Body of pancreas (tissue), 4 donors: ENCODE data around the gene ELOA. TPM values are rescaled to one million over a fixed set of nuclear protein-coding genes. Genes with fewer than 3 reads are reported as not detected.

Experiments used
- ATAC-seq: fragments of 150-250 bp; one replicate; pipeline ENCODE4 v1.9.1; 2016
- DNase-seq, 4 donors: peaks; one replicate each; pipeline ENCODE4 v3.0.0-alpha.2; 2019
- H3K27ac ChIP-seq, 4 donors: fragments of 200-600 bp; sonication (generic); 1 replicate in 3 of 4; 2 replicates in 1 of 4; pipeline versions ENCODE4 v1.5.1 to v1.6.1; 2016 to 2019; ENCODE audit warnings: mild to moderate bottlenecking in 1 of 4, mixed read lengths in 1 of 4, moderate library complexity in 1 of 4
- H3K27me3 ChIP-seq, 2 donors: fragments of 200-600 bp; sonication (generic); one replicate each; pipeline ENCODE4 v1.6.0; 2016; ENCODE audit warnings: mild to moderate bottlenecking in 1 of 2
- H3K36me3 ChIP-seq, 2 donors: fragments of 200-600 bp; sonication (generic); replicated peaks in 1 of 2; 2 replicates each; pipeline ENCODE4 v1.5.1; 2016; ENCODE audit warnings: low read depth in 2 of 2; ENCODE audit not compliant: insufficient read depth in 1 of 2
- H3K4me1 ChIP-seq: fragments of 200-600 bp; sonication (generic); one replicate; pipeline ENCODE4 v1.6.0; 2016
- H3K4me3 ChIP-seq, 2 donors: fragments of 200-600 bp; sonication (generic); 1 replicate in 1 of 2; 2 replicates in 1 of 2; pipeline ENCODE4 v1.5.1; 2016 to 2019
- H3K9me3 ChIP-seq, 3 donors: fragments of 200-600 bp; sonication (generic); 1 replicate in 2 of 3; 2 replicates in 1 of 3; pipeline ENCODE4 v1.5.1; 2016
- CTCF ChIP-seq, 7 experiments: fragments of 450-650 bp in 4 of 7; fragments of 200-600 bp in 3 of 7; sonication (generic) in 3 of 7; IDR thresholded peaks; one replicate each; pipeline ENCODE4 v1.5.1; 2016 to 2019; ENCODE audit warnings: antibody characterized with exemption in 7 of 7
- POLR2A ChIP-seq, 3 donors: fragments of 450-650 bp; IDR thresholded peaks; one replicate each; pipeline ENCODE4 v1.6.1; 2016; ENCODE audit warnings: antibody characterized with exemption in 3 of 3, mild to moderate bottlenecking in 2 of 3
- WGBS, 2 donors: methylation state at CpG; one replicate each; pipeline ENCODE4 v1.1.5; 2017; 5-methylcytosine and 5-hydroxymethylcytosine counted together
- intact Hi-C: fragments of 100-400 bp; cut with DNase I; formaldehyde crosslinking; loops from one replicate; pipeline ENCODE4 v1.15.1; 2023
- total RNA-seq, 2 donors: library from RNA; depleted of rRNA; stranded (reverse); fragments of >200 nt; gene quantifications; one replicate each; pipeline ENCODE4 v1.1.0, GENCODE V29; 2016

Gene ELOA
- total RNA-seq, 2 donors from 2014 or later, result 22.6 to 28.0 TPM

DNA sequence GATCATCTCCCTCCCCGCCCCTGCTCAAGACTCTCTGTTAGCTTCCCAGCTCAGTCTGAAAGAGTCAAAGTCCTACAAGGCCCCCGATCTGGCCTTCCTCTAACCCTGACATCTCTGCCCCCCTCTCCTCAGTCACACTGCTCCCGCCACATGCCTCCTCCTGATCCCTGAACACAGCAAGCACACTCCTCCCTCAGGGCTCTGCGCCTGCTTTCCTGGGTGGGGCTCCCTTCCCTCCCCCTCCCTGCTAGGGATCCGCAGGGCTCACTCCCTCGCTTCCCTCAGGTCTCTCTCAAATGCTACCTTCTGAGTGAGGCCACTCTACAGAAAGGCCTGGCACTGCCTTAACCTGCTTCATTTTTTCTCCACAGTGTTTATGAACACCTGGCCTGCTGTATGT, 63.0 kb downstream of the ELOA start:
- no peak overlapping the region for H3K27ac ChIP-seq
- intact Hi-C loops, result no loop called here
- peaks cover 23% of the 10 kb centered on the region for H3K4me1 ChIP-seq
- 83 to 91% methylated on average over 6 of the region's 6 CpGs for WGBS, 2 donors
- TF ChIP-seq CTCF (IDR thresholded peaks at IDR 0.05) (no peak), POLR2A (IDR thresholded peaks at IDR 0.05) (no peak)
- H3K4me3 ChIP-seq, result no peak overlapping the region
- H3K36me3 ChIP-seq, result no peaks in the 10 kb centered on the region
- DNase-seq (no peak), ATAC-seq (no peak)
- no peaks in the 10 kb centered on the region for H3K9me3 ChIP-seq
- H3K27me3 ChIP-seq, result no peaks in the 10 kb centered on the region

GRCh38 chr1:23807453-23807852, 64.2 kb downstream of the ELOA start:
- WGBS, 2 donors, result 72 to 74% methylated on average over 3 of the region's 3 CpGs
- Histone ChIP-seq H3K4me3 (no peak overlapping the region), H3K27ac (no peak overlapping the region), H3K27me3 (no peaks in the 10 kb centered on the region), H3K36me3 (no peaks in the 10 kb centered on the region), H3K9me3 (no peaks in the 10 kb centered on the region), H3K4me1 (peaks cover 15% of the 10 kb centered on the region)
- TF ChIP-seq CTCF (IDR thresholded peaks at IDR 0.05) (no peak), POLR2A (IDR thresholded peaks at IDR 0.05) (no peak)
- no peak for ATAC-seq
- intact Hi-C loops, result no loop called here
- no peak for DNase-seq

- no peaks in the 10 kb centered on the region for H3K27me3 ChIP-seq
- peak overlapping the region; percentile 4 to 66 (median 9) for H3K27ac ChIP-seq
- peaks cover 0 to 5% of the 10 kb centered on the region in 2 donors for H3K36me3 ChIP-seq
- no peak overlapping the region for H3K4me3 ChIP-seq
- H3K4me1 ChIP-seq, result peaks cover 15% of the 10 kb centered on the region
- peak; percentile 83 to 85 (median 84) for DNase-seq
- ATAC-seq, result peak; percentile 88
- TF ChIP-seq CTCF (IDR thresholded peaks at IDR 0.05), result peak; percentile 73 to 94 (median 86)
- TF ChIP-seq POLR2A (IDR thresholded peaks at IDR 0.05), result no peak
- intact Hi-C loops, result no loop called here
- WGBS, 2 donors, result 15 to 23% methylated on average over 6 of the region's 6 CpGs
- H3K9me3 ChIP-seq, result no peaks in the 10 kb centered on the region
Observed at GRCh38 chr1:23809751-23810171, 66.5 kb downstream of the ELOA start.

DNA sequence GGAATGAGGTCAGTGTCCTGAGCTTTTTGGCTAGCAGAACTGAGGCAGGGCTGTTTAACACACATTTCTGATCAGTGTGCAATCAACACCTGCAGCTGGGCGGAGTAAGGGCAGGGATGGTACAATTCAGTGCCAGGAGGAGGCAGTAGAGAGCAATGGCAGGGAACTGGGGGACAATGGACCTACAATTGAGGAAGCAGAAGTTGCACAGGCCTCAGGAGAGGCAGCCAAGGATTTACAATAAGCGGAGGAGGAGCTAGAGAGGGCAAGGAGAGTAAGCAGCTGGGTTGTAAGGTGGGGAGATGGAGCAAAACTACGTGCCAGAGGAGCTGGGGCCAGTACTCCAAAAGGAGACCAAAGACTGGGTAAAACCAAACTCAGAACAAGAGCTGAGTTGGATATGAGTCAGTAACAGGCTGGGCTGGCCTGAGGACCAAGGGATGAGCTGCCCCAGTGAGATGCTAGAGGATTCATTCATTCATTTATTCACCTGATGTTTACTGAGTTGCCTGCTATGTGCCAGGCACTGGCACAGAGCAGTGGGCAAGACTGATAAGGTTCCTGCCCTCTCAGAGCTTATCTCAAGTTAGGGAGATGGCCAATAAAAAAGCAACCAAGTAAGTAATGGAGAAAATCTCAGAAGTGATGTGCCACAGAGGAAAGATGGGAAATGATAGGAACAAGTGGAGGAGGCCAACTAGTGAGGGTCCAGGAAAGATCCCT, 67.7 kb downstream of the ELOA start:
- H3K27ac ChIP-seq, result peak overlapping the region in 1 of 4 donors; percentile 9
- peaks cover 15% of the 10 kb centered on the region for H3K4me1 ChIP-seq
- DNase-seq, result peak in 3 of 4 donors; percentile 48 to 63 (median 54)
- TF ChIP-seq POLR2A (IDR thresholded peaks at IDR 0.05) (no peak), CTCF (IDR thresholded peaks at IDR 0.05) (peak; percentile 32 to 78 (median 50))
- intact Hi-C loops, result no loop called here
- no peaks in the 10 kb centered on the region for H3K27me3 ChIP-seq
- ATAC-seq, result peak; percentile 51
- no peaks in the 10 kb centered on the region for H3K9me3 ChIP-seq
- peaks cover 4 to 5% of the 10 kb centered on the region in 2 donors for H3K36me3 ChIP-seq
- 34 to 66% methylated on average over 3 of the region's 3 CpGs for WGBS, 2 donors
- no peak overlapping the region for H3K4me3 ChIP-seq

Other genes starting within 250 kb of the ELOA start
- gene E2F2, start 212.2 kb upstream of the ELOA start, total RNA-seq, result under 1 TPM in 1 of 2 donors, not detected in 1; under 0.01 TPM
- 100 to 1,000 TPM in 1 of 2 donors, 10 to 100 TPM in 1; 65.9 to 118 TPM for gene ID3, start 184.0 kb upstream of the ELOA start, total RNA-seq
- gene RPL11, start 51.7 kb upstream of the ELOA start, total RNA-seq, result 100 to 1,000 TPM; 553 to 720 TPM
- gene PITHD1, start 34.9 kb downstream of the ELOA start, total RNA-seq, result 10 to 100 TPM; 31.9 to 32.3 TPM
- 10 to 100 TPM; 20.4 to 28.5 TPM for gene LYPLA2, start 47.7 kb downstream of the ELOA start, total RNA-seq
- gene GALE, start 57.3 kb downstream of the ELOA start, total RNA-seq, result 10 to 100 TPM; 29.3 to 32.7 TPM
- gene HMGCL, start 82.0 kb downstream of the ELOA start, total RNA-seq, result 10 to 100 TPM; 18.9 to 21.1 TPM
- 10 to 100 TPM; 21.3 to 27.0 TPM for gene FUCA1, start 124.8 kb downstream of the ELOA start, total RNA-seq
- gene CNR2, start 169.9 kb downstream of the ELOA start, total RNA-seq, result not detected
- 10 to 100 TPM; 54.4 to 64.6 TPM for gene PNRC2, start 216.4 kb downstream of the ELOA start, total RNA-seq
- 10 to 100 TPM; 61.5 to 89.7 TPM for gene SRSF10, start 236.9 kb downstream of the ELOA start, total RNA-seq